Activated B cell treated with CpG ODN at 0.5 μM for 24 hours (primary cell): ENCODE measurements around the gene ITPKB. TPM values are rescaled to one million over a fixed set of nuclear protein-coding genes. Genes with fewer than 3 reads are reported as not detected.

Experiments used
- ATAC-seq: fragments of 200-7000 bp; cut with Tn5 transposase; one replicate; pipeline ENCODE4 v1.10.0; 2021; ENCODE audit warnings: low read depth, mild to moderate bottlenecking, moderate library complexity
- CTCF ChIA-PET: fragments of 350-600 bp; sonication (Branson Sonifier 250); formaldehyde crosslinking; loops from one replicate; lab custom pipeline; 2021; ENCODE audit warnings: antibody characterized with exemption; lab: Charles Lee
- POLR2A ChIA-PET: fragments of 350-600 bp; sonication (Branson Sonifier 250); formaldehyde crosslinking; loops from one replicate; lab custom pipeline; 2021; ENCODE audit warnings: antibody characterized with exemption; lab: Charles Lee
- DNase-seq: peaks from one replicate; pipeline ENCODE4 v3.0.0; 2022
- H3K27ac Mint-ChIP-seq: one replicate; pipeline ENCODE4 v1.8.0; 2020; ENCODE audit warnings: mixed read lengths
- H3K27me3 Mint-ChIP-seq: one replicate; pipeline ENCODE4 v1.8.0; 2021; ENCODE audit warnings: mixed read lengths
- H3K36me3 Mint-ChIP-seq: one replicate; pipeline ENCODE4 v1.8.0; 2021; ENCODE audit warnings: low read depth, mixed read lengths
- H3K4me1 Mint-ChIP-seq: one replicate; pipeline ENCODE4 v1.8.0; 2021; ENCODE audit warnings: mixed read lengths
- H3K4me3 Mint-ChIP-seq: one replicate; pipeline ENCODE4 v1.8.0; 2020; ENCODE audit warnings: mild to moderate bottlenecking, mixed read lengths
- H3K9me3 Mint-ChIP-seq: one replicate; pipeline ENCODE4 v1.8.0; 2020; ENCODE audit warnings: mixed read lengths
- CTCF ChIP-seq: fragments of 200-600 bp; IDR thresholded peaks from one replicate; pipeline ENCODE4 v1.8.0; 2022; ENCODE audit warnings: antibody characterized with exemption, mild to moderate bottlenecking
- intact Hi-C: fragments of 100-400 bp; cut with micrococcal nuclease; formaldehyde crosslinking; loops from one replicate; pipeline ENCODE4 v1.15.1; 2024
- total RNA-seq: library from RNA; stranded (reverse); gene quantifications from 2 replicates; pipeline ENCODE4 v1.2.3, GENCODE V29; 2022

Gene ITPKB
- total RNA-seq, 1 donor from 2014 or later: 97.3 TPM

GRCh38 chr1:226665505-226666163 lies 73.4 kb downstream of the ITPKB start:
- H3K36me3 Mint-ChIP-seq: peaks cover 55% of the 10 kb centered on the region
- peak overlapping the region; percentile 19 for H3K4me3 Mint-ChIP-seq
- H3K4me1 Mint-ChIP-seq: peaks cover 92% of the 10 kb centered on the region
- no peaks in the 10 kb centered on the region for H3K9me3 Mint-ChIP-seq
- ATAC-seq: no peak
- ChIA-PET POLR2A (interaction anchor here (1.0 to 9.0 kb wide), 5 partner anchors 9 to 33 kb away, joined by 4 to 261 read pairs (median 35); no protein-coding TSS in a partner anchor), CTCF (interaction anchor here (1.2 kb wide), 1 partner anchor 21 kb away, joined by 3 read pairs; no protein-coding TSS in a partner anchor)
- TF ChIP-seq CTCF: no peak
- DNase-seq: no peak
- intact Hi-C loops: no loop called here
- peak overlapping the region; percentile 92 for H3K27ac Mint-ChIP-seq
- H3K27me3 Mint-ChIP-seq: no peaks in the 10 kb centered on the region

- Mint-ChIP-seq H3K27ac (peak overlapping the region; percentile 92), H3K27me3 (no peaks in the 10 kb centered on the region), H3K4me3 (peak overlapping the region; percentile 56), H3K9me3 (no peaks in the 10 kb centered on the region), H3K36me3 (peaks cover 57% of the 10 kb centered on the region), H3K4me1 (peaks cover 97% of the 10 kb centered on the region)
- TF ChIP-seq CTCF: no peak
- no peak for ATAC-seq
- ChIA-PET POLR2A (interaction anchor here (0.9 to 18.4 kb wide), 7 partner anchors 12 to 73 kb away, joined by 4 to 451 read pairs (median 95); partner anchors contain the start of gene ITPKB), CTCF (interaction anchor here (1.0 to 1.3 kb wide), 2 partner anchors 23 to 24 kb away, joined by 3 to 4 read pairs; no protein-coding TSS in a partner anchor)
- no peak for DNase-seq
- intact Hi-C loops: no loop called here
Observed at GRCh38 chr1:226664413-226665101, 74.5 kb downstream of the ITPKB start.

- peaks cover 94% of the 10 kb centered on the region for H3K4me1 Mint-ChIP-seq
- H3K36me3 Mint-ChIP-seq: peaks cover 57% of the 10 kb centered on the region
- DNase-seq: no peak
- intact Hi-C loops: loop anchor here (1.0 kb wide), 7 partner anchors 12 to 255 kb away; partner anchors contain the start of genes ITPKB and PARP1
- H3K9me3 Mint-ChIP-seq: no peaks in the 10 kb centered on the region
- peak overlapping the region; percentile 92 for H3K27ac Mint-ChIP-seq
- TF ChIP-seq CTCF: no peak
- ATAC-seq: no peak
- H3K4me3 Mint-ChIP-seq: peak overlapping the region; percentile 56
- POLR2A ChIA-PET: interaction anchor here (0.6 to 18.4 kb wide), 15 partner anchors 10 to 165 kb away, joined by 3 to 451 read pairs (median 10); partner anchors contain the start of gene ITPKB
- CTCF ChIA-PET: interaction anchor here (1.1 to 5.2 kb wide), 13 partner anchors 11 to 165 kb away, joined by 3 to 31 read pairs (median 10); no protein-coding TSS in a partner anchor
- H3K27me3 Mint-ChIP-seq: no peaks in the 10 kb centered on the region
Observed at GRCh38 chr1:226663327-226663704, 75.8 kb downstream of the ITPKB start.

GRCh38 chr1:226662642-226663326 lies 76.3 kb downstream of the ITPKB start:
- TF ChIP-seq CTCF: no peak
- Mint-ChIP-seq H3K9me3 (no peaks in the 10 kb centered on the region), H3K36me3 (peaks cover 56% of the 10 kb centered on the region), H3K4me1 (peaks cover 89% of the 10 kb centered on the region), H3K4me3 (peak overlapping the region; percentile 56), H3K27ac (peak overlapping the region; percentile 92), H3K27me3 (no peaks in the 10 kb centered on the region)
- CTCF ChIA-PET: interaction anchor here (0.6 to 5.2 kb wide), 14 partner anchors 9 to 166 kb away, joined by 3 to 31 read pairs (median 8); no protein-coding TSS in a partner anchor
- POLR2A ChIA-PET: interaction anchor here (0.6 to 18.4 kb wide), 17 partner anchors 10 to 166 kb away, joined by 3 to 451 read pairs (median 10); partner anchors contain the start of gene ITPKB
- DNase-seq (peak; percentile 73), ATAC-seq (peak; percentile 84)
- intact Hi-C loops: loop anchor here (1.0 kb wide), 10 partner anchors 9 to 254 kb away; partner anchors contain the start of genes ITPKB and PARP1
